Osteoblast (primary cell): Measurements from ENCODE around the gene CD52. TPM values are rescaled to one million over a fixed set of nuclear protein-coding genes. Genes with fewer than 3 reads are reported as not detected.
"Not testable (repeated sequence)": the region's sequence is repeated elsewhere in the genome, so short reads cannot be mapped to it uniquely, and the experiment has no call there.

ENCODE experiments used
- DNase-seq: peaks from one replicate; pipeline ENCODE4 v3.0.0; 2011; ENCODE audit warnings: low spot score, mixed read lengths; ENCODE audit not compliant: insufficient read length; ENCODE audit errors: missing footprints
- H2AFZ ChIP-seq: 2 replicates; pipeline ENCODE4 v1.6.0; 2011; ENCODE audit warnings: mild to moderate bottlenecking, low read length
- H3K27ac ChIP-seq: 2 replicates; pipeline ENCODE4 v1.5.1; 2011; ENCODE audit warnings: mild to moderate bottlenecking, low read depth, low read length, moderate library complexity
- H3K27me3 ChIP-seq: 2 replicates; pipeline ENCODE4 v1.6.0; 2012; ENCODE audit warnings: mild to moderate bottlenecking, control low read depth, inconsistent platforms, low read length, moderate library complexity; ENCODE audit not compliant: insufficient read depth
- H3K36me3 ChIP-seq: 2 replicates; pipeline ENCODE4 v1.5.1; 2011; ENCODE audit warnings: mild to moderate bottlenecking, low read length, control low read depth, moderate library complexity; ENCODE audit not compliant: insufficient read depth
- H3K4me1 ChIP-seq: 2 replicates; pipeline ENCODE4 v1.5.1; 2011; ENCODE audit warnings: mild to moderate bottlenecking, low read length, control low read depth, moderate library complexity; ENCODE audit not compliant: insufficient read depth
- H3K4me2 ChIP-seq: 2 replicates; pipeline ENCODE4 v1.6.0; 2011; ENCODE audit warnings: mild to moderate bottlenecking, low read length; ENCODE audit not compliant: insufficient read depth
- H3K4me3 ChIP-seq: fragments of 200-600 bp; sonication (generic); 3 replicates; pipeline ENCODE4 v1.5.1; 2012; ENCODE audit warnings: mild to moderate bottlenecking, low read length, inconsistent platforms; ENCODE audit not compliant: insufficient read depth
- H3K79me2 ChIP-seq: 2 replicates; pipeline ENCODE4 v1.6.0; 2012; ENCODE audit warnings: mild to moderate bottlenecking, low read length, control low read depth, inconsistent platforms; ENCODE audit not compliant: insufficient read depth
- H3K9me3 ChIP-seq: 2 replicates; pipeline ENCODE4 v1.5.1; 2011; ENCODE audit warnings: low read depth, low read length, control low read depth
- H4K20me1 ChIP-seq: 2 replicates; pipeline ENCODE4 v1.6.0; 2012; ENCODE audit warnings: mild to moderate bottlenecking, low read length, control low read depth; ENCODE audit not compliant: insufficient read depth
- total RNA-seq: library from RNA; depleted of rRNA; stranded (reverse); fragments of >200 nt; gene quantifications from 2 replicates; pipeline ENCODE4 v1.2.3, GENCODE V29; 2012
- TF ChIP-seq, protein P1 (sequence below): IDR thresholded peaks from 2 replicates; pipeline ENCODE4 v1.5.1; 2011; ENCODE audit warnings: mild to moderate bottlenecking, low read depth, low read length, moderate library complexity; ENCODE audit errors: extremely low read depth

The CD52 gene
- total RNA-seq, 1 donor = not detected

DNA sequence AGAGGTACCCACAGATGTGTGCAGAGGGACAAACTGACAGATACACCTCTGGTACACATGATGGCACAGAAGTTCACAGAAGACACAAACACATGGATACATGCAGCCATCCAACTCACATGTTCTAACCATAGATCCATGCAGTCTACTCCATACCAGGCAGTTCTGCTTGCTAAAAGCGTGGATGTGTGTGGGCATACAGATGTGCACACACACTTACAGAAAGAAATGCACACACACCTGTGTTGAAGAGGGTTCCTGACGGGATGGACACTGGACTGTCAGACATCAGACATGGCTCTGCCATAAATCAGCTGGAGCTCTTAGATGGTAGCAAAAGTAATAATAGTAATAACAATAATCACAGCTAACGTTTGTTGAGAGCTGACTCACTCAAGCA, 6.8 kb downstream of the CD52 start:
- Histone ChIP-seq H3K79me2 (no peaks in the 10 kb centered on the region), H3K4me1 (peaks cover 5% of the 10 kb centered on the region), H2AFZ (no peak overlapping the region), H3K4me2 (no peak overlapping the region), H3K9me3 (no peaks in the 10 kb centered on the region), H3K4me3 (no peak overlapping the region), H3K27me3 (peaks cover 4% of the 10 kb centered on the region), H3K36me3 (no peaks in the 10 kb centered on the region), H3K27ac (no peak overlapping the region), H4K20me1 (no peaks in the 10 kb centered on the region)
- TF ChIP-seq, protein P1, sequence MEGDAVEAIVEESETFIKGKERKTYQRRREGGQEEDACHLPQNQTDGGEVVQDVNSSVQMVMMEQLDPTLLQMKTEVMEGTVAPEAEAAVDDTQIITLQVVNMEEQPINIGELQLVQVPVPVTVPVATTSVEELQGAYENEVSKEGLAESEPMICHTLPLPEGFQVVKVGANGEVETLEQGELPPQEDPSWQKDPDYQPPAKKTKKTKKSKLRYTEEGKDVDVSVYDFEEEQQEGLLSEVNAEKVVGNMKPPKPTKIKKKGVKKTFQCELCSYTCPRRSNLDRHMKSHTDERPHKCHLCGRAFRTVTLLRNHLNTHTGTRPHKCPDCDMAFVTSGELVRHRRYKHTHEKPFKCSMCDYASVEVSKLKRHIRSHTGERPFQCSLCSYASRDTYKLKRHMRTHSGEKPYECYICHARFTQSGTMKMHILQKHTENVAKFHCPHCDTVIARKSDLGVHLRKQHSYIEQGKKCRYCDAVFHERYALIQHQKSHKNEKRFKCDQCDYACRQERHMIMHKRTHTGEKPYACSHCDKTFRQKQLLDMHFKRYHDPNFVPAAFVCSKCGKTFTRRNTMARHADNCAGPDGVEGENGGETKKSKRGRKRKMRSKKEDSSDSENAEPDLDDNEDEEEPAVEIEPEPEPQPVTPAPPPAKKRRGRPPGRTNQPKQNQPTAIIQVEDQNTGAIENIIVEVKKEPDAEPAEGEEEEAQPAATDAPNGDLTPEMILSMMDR = no peak
- no peak for DNase-seq

GRCh38 chr1:26327956-26328362, 10.2 kb downstream of the CD52 start:
- DNase-seq = no peak
- Histone ChIP-seq H3K79me2 (no peaks in the 10 kb centered on the region), H3K27me3 (peaks cover 4% of the 10 kb centered on the region), H3K9me3 (no peaks in the 10 kb centered on the region), H4K20me1 (no peaks in the 10 kb centered on the region), H3K4me3 (no peak overlapping the region), H3K4me2 (no peak overlapping the region), H3K4me1 (peaks cover 6% of the 10 kb centered on the region), H3K36me3 (no peaks in the 10 kb centered on the region), H2AFZ (no peak overlapping the region), H3K27ac (no peak overlapping the region)
- TF ChIP-seq, protein P1 = no peak

DNA sequence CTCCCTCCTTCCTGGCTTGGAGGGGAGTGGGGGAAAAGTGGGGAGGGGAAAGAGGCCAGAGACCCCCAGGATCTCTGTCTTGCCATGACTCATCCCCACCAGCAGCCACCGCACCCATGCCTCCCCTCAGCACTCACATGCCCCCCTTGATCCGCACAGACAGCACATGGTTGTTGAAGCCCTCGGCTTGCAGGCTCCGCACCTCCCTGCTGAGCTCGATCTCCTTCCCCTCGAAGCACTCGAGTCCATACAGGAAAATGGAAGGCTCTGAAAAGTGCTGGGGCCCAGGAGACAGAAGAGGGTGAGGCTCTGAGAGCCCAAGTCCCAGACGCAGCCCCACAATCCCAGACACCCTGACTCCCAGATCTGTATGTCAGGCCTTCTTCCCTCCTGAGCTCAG, 10.8 kb downstream of the CD52 start:
- no peak overlapping the region for H3K4me3 ChIP-seq
- no peak overlapping the region for H2AFZ ChIP-seq
- peaks cover 6% of the 10 kb centered on the region for H3K4me1 ChIP-seq
- no peaks in the 10 kb centered on the region for H3K9me3 ChIP-seq
- no peaks in the 10 kb centered on the region for H3K36me3 ChIP-seq
- no peaks in the 10 kb centered on the region for H4K20me1 ChIP-seq
- H3K79me2 ChIP-seq = no peaks in the 10 kb centered on the region
- TF ChIP-seq, protein P1 = no peak
- H3K27ac ChIP-seq = no peak overlapping the region
- no peak overlapping the region for H3K4me2 ChIP-seq
- peaks cover 4% of the 10 kb centered on the region for H3K27me3 ChIP-seq
- DNase-seq = no peak

DNA sequence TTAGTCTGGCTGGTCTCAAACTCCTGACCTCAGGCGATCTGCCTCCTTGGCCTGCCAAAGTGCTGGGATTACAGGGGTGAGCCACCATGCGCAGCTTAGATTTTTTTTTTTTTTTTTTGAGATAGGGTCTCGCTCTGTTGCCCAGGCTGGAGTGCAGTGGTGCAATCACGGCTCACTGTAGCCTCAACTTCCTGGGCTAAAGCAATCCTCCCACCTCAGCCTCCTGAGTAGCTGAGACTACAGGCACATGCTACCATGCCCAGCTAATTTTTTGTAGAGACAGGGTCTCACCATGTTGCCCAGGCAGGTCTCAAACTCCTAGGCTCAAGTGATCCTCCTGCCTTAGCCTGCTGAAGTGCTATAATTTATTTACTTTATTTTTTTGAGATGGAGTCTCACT, 11.6 kb downstream of the CD52 start:
- H2AFZ ChIP-seq, H3K4me1 ChIP-seq, H3K27ac ChIP-seq, H3K4me3 ChIP-seq, H3K9me3 ChIP-seq, DNase-seq, H3K27me3 ChIP-seq, H3K79me2 ChIP-seq, H3K4me2 ChIP-seq, H3K36me3 ChIP-seq, H4K20me1 ChIP-seq: not testable (repeated sequence)
